Stimulated activated effector memory CD8-positive, alpha-beta T cell treated with anti-CD3 and anti-CD28 coated beads, Interleukin-12 subunit alpha, Interleukin-12 subunit beta, amount 100 ng/mL, for 72 hours (primary cell): ENCODE measurements around the gene SLC7A1.

Source experiments
- ATAC-seq: fragments of 150-1000 bp; cut with Tn5 transposase; 2 replicates; pipeline ENCODE4 v1.10.0; 2021
- DNase-seq, 2 donors: peaks; one replicate each; pipeline ENCODE4 v3.0.0; 2021 to 2022; ENCODE audit warnings: low spot score in 2 of 2
- H3K27ac Mint-ChIP-seq: one replicate; pipeline ENCODE4 v1.8.0; 2022; ENCODE audit warnings: mild to moderate bottlenecking, mixed read lengths
- H3K36me3 Mint-ChIP-seq: one replicate; pipeline ENCODE4 v1.8.0; 2022; ENCODE audit warnings: mild to moderate bottlenecking, mixed read lengths
- H3K4me1 Mint-ChIP-seq: one replicate; pipeline ENCODE4 v1.8.0; 2022; ENCODE audit warnings: mixed read lengths
- H3K4me3 Mint-ChIP-seq: one replicate; pipeline ENCODE4 v1.8.0; 2022; ENCODE audit warnings: mild to moderate bottlenecking, mixed read lengths
- H3K9me3 Mint-ChIP-seq: one replicate; pipeline ENCODE4 v1.8.0; 2022; ENCODE audit warnings: mixed read lengths

SLC7A1 gene

GRCh38 chr13:29489650-29490560 lies 105.6 kb downstream of the SLC7A1 start:
- H3K4me3 Mint-ChIP-seq, result no peak overlapping the region
- ATAC-seq (no peak), DNase-seq (no peak)
- H3K27ac Mint-ChIP-seq, result no peak overlapping the region
- H3K4me1 Mint-ChIP-seq, result no peaks in the 10 kb centered on the region
- H3K36me3 Mint-ChIP-seq, result no peaks in the 10 kb centered on the region
- no peaks in the 10 kb centered on the region for H3K9me3 Mint-ChIP-seq

GRCh38 chr13:29487466-29488454 lies 107.7 kb downstream of the SLC7A1 start:
- H3K4me1 Mint-ChIP-seq, result no peaks in the 10 kb centered on the region
- no peak overlapping the region for H3K4me3 Mint-ChIP-seq
- no peaks in the 10 kb centered on the region for H3K36me3 Mint-ChIP-seq
- no peaks in the 10 kb centered on the region for H3K9me3 Mint-ChIP-seq
- no peak for DNase-seq
- no peak for ATAC-seq
- H3K27ac Mint-ChIP-seq, result no peak overlapping the region

GRCh38 chr13:29486551-29486950 lies 108.9 kb downstream of the SLC7A1 start:
- Mint-ChIP-seq H3K36me3 (no peaks in the 10 kb centered on the region), H3K9me3 (no peaks in the 10 kb centered on the region), H3K4me3 (no peak overlapping the region), H3K27ac (no peak overlapping the region), H3K4me1 (no peaks in the 10 kb centered on the region)
- DNase-seq (no peak), ATAC-seq (no peak)

GRCh38 chr13:29484796-29485195 lies 110.7 kb downstream of the SLC7A1 start:
- ATAC-seq, result no peak
- DNase-seq, result no peak
- Mint-ChIP-seq H3K4me3 (no peak overlapping the region), H3K27ac (no peak overlapping the region), H3K9me3 (no peaks in the 10 kb centered on the region), H3K36me3 (no peaks in the 10 kb centered on the region), H3K4me1 (no peaks in the 10 kb centered on the region)

GRCh38 chr13:29484236-29484635 lies 111.3 kb downstream of the SLC7A1 start:
- ATAC-seq (no peak), DNase-seq (no peak)
- no peaks in the 10 kb centered on the region for H3K9me3 Mint-ChIP-seq
- H3K27ac Mint-ChIP-seq, result no peak overlapping the region
- no peak overlapping the region for H3K4me3 Mint-ChIP-seq
- no peaks in the 10 kb centered on the region for H3K4me1 Mint-ChIP-seq
- no peaks in the 10 kb centered on the region for H3K36me3 Mint-ChIP-seq

- H3K36me3 Mint-ChIP-seq, result no peaks in the 10 kb centered on the region
- no peak overlapping the region for H3K27ac Mint-ChIP-seq
- H3K4me3 Mint-ChIP-seq, result no peak overlapping the region
- ATAC-seq, result no peak
- DNase-seq, result no peak
- no peaks in the 10 kb centered on the region for H3K4me1 Mint-ChIP-seq
- no peaks in the 10 kb centered on the region for H3K9me3 Mint-ChIP-seq
These were observed 111.9 kb downstream of the SLC7A1 start for GRCh38 chr13:29483623-29484022.

GRCh38 chr13:29483211-29483610 lies 112.3 kb downstream of the SLC7A1 start:
- H3K4me1 Mint-ChIP-seq, result no peaks in the 10 kb centered on the region
- H3K9me3 Mint-ChIP-seq, result no peaks in the 10 kb centered on the region
- DNase-seq (no peak), ATAC-seq (no peak)
- H3K4me3 Mint-ChIP-seq, result no peak overlapping the region
- H3K36me3 Mint-ChIP-seq, result no peaks in the 10 kb centered on the region
- no peak overlapping the region for H3K27ac Mint-ChIP-seq

GRCh38 chr13:29482504-29482903 lies 113.0 kb downstream of the SLC7A1 start:
- no peaks in the 10 kb centered on the region for H3K9me3 Mint-ChIP-seq
- ATAC-seq (no peak), DNase-seq (no peak)
- H3K36me3 Mint-ChIP-seq, result no peaks in the 10 kb centered on the region
- H3K27ac Mint-ChIP-seq, result no peak overlapping the region
- H3K4me3 Mint-ChIP-seq, result no peak overlapping the region
- no peaks in the 10 kb centered on the region for H3K4me1 Mint-ChIP-seq

- no peaks in the 10 kb centered on the region for H3K9me3 Mint-ChIP-seq
- ATAC-seq, result no peak
- no peak for DNase-seq
- no peak overlapping the region for H3K27ac Mint-ChIP-seq
- no peaks in the 10 kb centered on the region for H3K4me1 Mint-ChIP-seq
- H3K36me3 Mint-ChIP-seq, result no peaks in the 10 kb centered on the region
- H3K4me3 Mint-ChIP-seq, result no peak overlapping the region
These were observed 113.9 kb downstream of the SLC7A1 start for GRCh38 chr13:29481603-29482002.

- DNase-seq (no peak), ATAC-seq (no peak)
- Mint-ChIP-seq H3K4me1 (no peaks in the 10 kb centered on the region), H3K36me3 (no peaks in the 10 kb centered on the region), H3K4me3 (no peak overlapping the region), H3K27ac (no peak overlapping the region), H3K9me3 (no peaks in the 10 kb centered on the region)
These were observed 114.5 kb downstream of the SLC7A1 start for GRCh38 chr13:29480893-29481525.

- H3K4me1 Mint-ChIP-seq, result no peaks in the 10 kb centered on the region
- no peaks in the 10 kb centered on the region for H3K9me3 Mint-ChIP-seq
- no peak overlapping the region for H3K27ac Mint-ChIP-seq
- no peaks in the 10 kb centered on the region for H3K36me3 Mint-ChIP-seq
- H3K4me3 Mint-ChIP-seq, result no peak overlapping the region
- DNase-seq, result no peak
- ATAC-seq, result no peak
These were observed 115.6 kb downstream of the SLC7A1 start for GRCh38 chr13:29479716-29480492.

GRCh38 chr13:29476046-29476445 lies 119.4 kb downstream of the SLC7A1 start:
- DNase-seq (no peak), ATAC-seq (no peak)
- Mint-ChIP-seq H3K36me3 (no peaks in the 10 kb centered on the region), H3K4me1 (no peaks in the 10 kb centered on the region), H3K4me3 (no peak overlapping the region), H3K9me3 (no peaks in the 10 kb centered on the region), H3K27ac (no peak overlapping the region)

- Mint-ChIP-seq H3K36me3 (no peaks in the 10 kb centered on the region), H3K4me1 (no peaks in the 10 kb centered on the region), H3K9me3 (no peaks in the 10 kb centered on the region), H3K27ac (no peak overlapping the region), H3K4me3 (no peak overlapping the region)
- ATAC-seq (no peak), DNase-seq (no peak)
These were observed 120.5 kb downstream of the SLC7A1 start for GRCh38 chr13:29474991-29475390.

GRCh38 chr13:29473166-29473565 lies 122.3 kb downstream of the SLC7A1 start:
- Mint-ChIP-seq H3K4me1 (no peaks in the 10 kb centered on the region), H3K4me3 (no peak overlapping the region), H3K36me3 (no peaks in the 10 kb centered on the region), H3K9me3 (no peaks in the 10 kb centered on the region), H3K27ac (no peak overlapping the region)
- ATAC-seq, result no peak
- DNase-seq, result no peak
